Lower lobe of right lung (tissue), 2 donors: ENCODE results near the gene IFNG. TPM values are rescaled to one million over a fixed set of nuclear protein-coding genes. Genes with fewer than 3 reads are reported as not detected.

Experiments used
- ATAC-seq, 2 donors: fragments of 200-7000 bp; cut with Tn5 transposase; one replicate each; pipeline ENCODE4 v1.9.1; 2020 to 2022; ENCODE audit warnings: mild to moderate bottlenecking in 2 of 2, moderate library complexity in 2 of 2
- DNase-seq: peaks from one replicate; pipeline ENCODE4 v3.0.0-alpha.2; 2020
- H3K27ac ChIP-seq: fragments of 200-600 bp; one replicate; pipeline ENCODE4 v1.8.0; 2022
- H3K27me3 ChIP-seq: fragments of 200-600 bp; one replicate; pipeline ENCODE4 v1.8.0; 2022; ENCODE audit warnings: low read depth
- H3K36me3 ChIP-seq: fragments of 200-600 bp; one replicate; pipeline ENCODE4 v1.8.0; 2022; ENCODE audit warnings: mild to moderate bottlenecking
- H3K4me1 ChIP-seq: fragments of 200-600 bp; one replicate; pipeline ENCODE4 v1.8.0; 2022
- H3K4me3 ChIP-seq: fragments of 200-600 bp; one replicate; pipeline ENCODE4 v1.8.0; 2022; ENCODE audit warnings: mild to moderate bottlenecking
- H3K9me3 ChIP-seq: fragments of 200-600 bp; one replicate; pipeline ENCODE4 v1.8.0; 2022
- CTCF ChIP-seq: fragments of 200-600 bp; IDR thresholded peaks from one replicate; pipeline ENCODE4 v1.8.0; 2022; ENCODE audit warnings: antibody characterized with exemption, mild to moderate bottlenecking
- intact Hi-C: fragments of 100-400 bp; cut with DNase I; formaldehyde crosslinking; loops from one replicate; pipeline ENCODE4 v1.11.0; 2022
- total RNA-seq: library from RNA; stranded (reverse); fragmentation: NEBNext Ultra II Directional; extraction: Animal tissue kit (Norgen Biotek cat#: 25700); gene quantifications from one replicate; pipeline ENCODE4 v1.2.1, GENCODE V29; 2021
- donor health status: DM: no; HTN: yes; CAD: no; lungs with severe emphysema.

Gene IFNG
- total RNA-seq, 1 donor from 2014 or later: not detected

GRCh38 chr12:68199127-68199526 lies 39.6 kb upstream of the IFNG start:
- Histone ChIP-seq H3K27me3 (no peaks in the 10 kb centered on the region), H3K4me3 (no peak overlapping the region), H3K27ac (no peak overlapping the region), H3K4me1 (no peaks in the 10 kb centered on the region), H3K9me3 (no peaks in the 10 kb centered on the region), H3K36me3 (no peaks in the 10 kb centered on the region)
- no peak for TF ChIP-seq CTCF
- intact Hi-C loops: no loop called here
- no peak for DNase-seq
- no peak for ATAC-seq

GRCh38 chr12:68198507-68199086 lies 39.1 kb upstream of the IFNG start:
- H3K36me3 ChIP-seq: no peaks in the 10 kb centered on the region
- DNase-seq: no peak
- H3K4me3 ChIP-seq: no peak overlapping the region
- H3K4me1 ChIP-seq: no peaks in the 10 kb centered on the region
- H3K9me3 ChIP-seq: no peaks in the 10 kb centered on the region
- ATAC-seq: no peak
- no peaks in the 10 kb centered on the region for H3K27me3 ChIP-seq
- no peak overlapping the region for H3K27ac ChIP-seq
- intact Hi-C loops: no loop called here
- no peak for TF ChIP-seq CTCF

- H3K4me3 ChIP-seq: no peak overlapping the region
- peaks cover 4% of the 10 kb centered on the region for H3K27me3 ChIP-seq
- ATAC-seq (no peak), DNase-seq (no peak)
- H3K9me3 ChIP-seq: no peaks in the 10 kb centered on the region
- H3K36me3 ChIP-seq: no peaks in the 10 kb centered on the region
- no peaks in the 10 kb centered on the region for H3K4me1 ChIP-seq
- no peak for TF ChIP-seq CTCF
- H3K27ac ChIP-seq: no peak overlapping the region
- intact Hi-C loops: no loop called here
Measured at GRCh38 chr12:68190301-68190700, 30.8 kb upstream of the IFNG start.

GRCh38 chr12:68189821-68190242 lies 30.3 kb upstream of the IFNG start:
- DNase-seq: no peak
- Histone ChIP-seq H3K4me1 (no peaks in the 10 kb centered on the region), H3K9me3 (no peaks in the 10 kb centered on the region), H3K27me3 (peaks cover 4% of the 10 kb centered on the region), H3K4me3 (no peak overlapping the region), H3K36me3 (no peaks in the 10 kb centered on the region), H3K27ac (no peak overlapping the region)
- ATAC-seq: no peak
- intact Hi-C loops: no loop called here
- TF ChIP-seq CTCF: no peak

- peaks cover 4% of the 10 kb centered on the region for H3K27me3 ChIP-seq
- DNase-seq: no peak
- H3K4me1 ChIP-seq: no peaks in the 10 kb centered on the region
- H3K27ac ChIP-seq: no peak overlapping the region
- H3K9me3 ChIP-seq: no peaks in the 10 kb centered on the region
- no peak for TF ChIP-seq CTCF
- intact Hi-C loops: no loop called here
- H3K36me3 ChIP-seq: no peaks in the 10 kb centered on the region
- H3K4me3 ChIP-seq: no peak overlapping the region
- no peak for ATAC-seq
Measured at GRCh38 chr12:68185598-68185997, 26.1 kb upstream of the IFNG start.
